GM19025 (cell line): ENCODE measurements around the gene OVOL3.

ENCODE experiments used
- ATAC-seq: cut with Tn5 transposase; IDR thresholded peaks from one replicate; pipeline ENCODE4 v1.9.1; 2021; ENCODE audit warnings: mild to moderate bottlenecking, low read depth, moderate library complexity; ENCODE audit not compliant: unreplicated experiment

The OVOL3 gene

DNA sequence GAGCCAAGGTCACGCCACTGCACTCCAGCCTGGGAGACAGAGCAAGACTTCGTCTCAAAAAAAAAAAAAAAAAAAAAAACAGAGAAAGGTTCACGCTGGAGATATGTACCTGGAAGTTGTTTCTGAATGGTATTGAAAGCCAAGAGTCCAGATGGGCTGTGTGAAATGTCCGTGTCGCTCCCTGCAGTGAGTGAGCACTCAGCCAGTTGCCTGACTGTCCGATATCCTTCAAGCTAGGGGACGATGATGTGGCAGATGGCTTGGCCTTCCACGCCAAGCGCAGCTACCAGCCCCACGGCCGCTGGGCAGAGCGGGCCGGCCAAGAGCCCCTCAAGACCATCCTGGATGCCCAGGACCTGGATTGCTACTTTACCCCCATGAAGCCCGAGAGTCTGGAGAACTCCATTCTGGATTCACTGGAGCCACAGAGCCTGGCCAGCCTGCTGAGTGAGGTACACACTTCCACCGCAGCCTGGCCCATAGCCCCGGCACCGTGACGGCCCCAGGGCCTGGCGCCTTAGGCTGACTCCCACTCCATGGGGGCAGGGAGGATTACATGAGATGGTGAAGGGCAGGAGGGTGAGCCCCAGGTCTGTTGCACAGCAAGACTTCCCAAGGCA, 11.7 kb upstream of the OVOL3 start:
- ATAC-seq = no peak

GRCh38 chr19:36100476-36100875, 10.5 kb upstream of the OVOL3 start:
- ATAC-seq = no peak

GRCh38 chr19:36101550-36102327, 9.2 kb upstream of the OVOL3 start:
- ATAC-seq = no peak

GRCh38 chr19:36103040-36103626, 7.8 kb upstream of the OVOL3 start:
- no peak for ATAC-seq

- ATAC-seq = no peak
Observed at GRCh38 chr19:36103842-36104552, 6.9 kb upstream of the OVOL3 start.

DNA sequence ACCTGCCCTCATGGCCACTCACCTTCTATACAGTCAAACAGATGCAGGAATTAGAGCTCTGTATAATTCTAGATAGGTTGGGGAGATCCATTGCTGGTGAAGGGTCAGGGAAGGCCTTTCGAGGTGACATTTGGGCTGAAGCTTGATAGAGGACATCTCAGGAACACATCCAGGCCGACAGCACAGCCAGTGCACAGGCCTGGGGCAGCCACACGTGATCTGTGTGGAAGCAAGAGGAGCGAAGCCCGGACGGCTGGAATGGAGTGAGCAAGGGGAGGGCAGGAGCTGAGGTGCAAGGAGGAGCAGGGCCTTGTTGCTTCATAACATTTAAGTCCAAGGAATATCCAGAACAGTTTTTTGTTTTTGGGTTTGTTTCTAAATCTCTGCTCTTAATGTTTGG, 4.5 kb upstream of the OVOL3 start:
- no peak for ATAC-seq

- no peak for ATAC-seq
Observed at GRCh38 chr19:36106991-36107390, 4.0 kb upstream of the OVOL3 start.

GRCh38 chr19:36108684-36109083, 2.3 kb upstream of the OVOL3 start:
- ATAC-seq = no peak

DNA sequence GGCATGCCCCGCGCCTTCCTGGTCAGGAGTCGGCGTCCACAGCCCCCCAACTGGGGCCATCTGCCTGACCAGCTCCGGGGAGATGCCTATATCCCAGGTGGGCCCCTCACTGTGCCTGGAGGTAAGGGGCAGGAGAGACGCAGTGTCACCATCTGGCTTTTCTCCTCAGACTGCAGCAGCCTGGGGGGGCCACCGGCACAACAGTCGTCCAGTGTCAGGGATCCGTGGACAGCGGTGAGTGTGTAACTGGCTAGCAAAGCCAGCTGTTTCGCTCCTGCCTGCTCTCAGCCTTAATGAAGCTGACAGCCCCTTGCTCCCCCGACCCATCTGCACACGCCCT, 227 bp downstream of the OVOL3 start:
- ATAC-seq = no peak

DNA sequence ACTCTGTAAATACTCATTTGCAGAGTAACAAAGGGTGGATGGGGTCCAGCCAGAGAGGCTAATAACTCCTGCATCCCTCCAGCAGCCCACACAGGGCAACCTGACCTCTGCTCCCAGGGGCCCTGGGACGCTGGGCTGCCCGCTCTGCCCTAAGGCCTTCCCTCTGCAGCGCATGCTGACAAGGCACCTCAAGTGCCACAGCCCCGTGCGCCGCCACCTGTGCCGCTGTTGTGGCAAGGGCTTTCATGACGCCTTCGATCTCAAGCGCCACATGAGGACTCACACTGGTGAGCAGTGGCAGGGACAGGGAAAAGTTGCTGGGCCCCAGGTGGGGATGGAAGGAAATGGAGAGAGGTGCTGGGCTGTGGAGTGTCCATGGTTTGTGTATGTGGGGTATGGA, 1.7 kb downstream of the OVOL3 start:
- ATAC-seq = no peak

DNA sequence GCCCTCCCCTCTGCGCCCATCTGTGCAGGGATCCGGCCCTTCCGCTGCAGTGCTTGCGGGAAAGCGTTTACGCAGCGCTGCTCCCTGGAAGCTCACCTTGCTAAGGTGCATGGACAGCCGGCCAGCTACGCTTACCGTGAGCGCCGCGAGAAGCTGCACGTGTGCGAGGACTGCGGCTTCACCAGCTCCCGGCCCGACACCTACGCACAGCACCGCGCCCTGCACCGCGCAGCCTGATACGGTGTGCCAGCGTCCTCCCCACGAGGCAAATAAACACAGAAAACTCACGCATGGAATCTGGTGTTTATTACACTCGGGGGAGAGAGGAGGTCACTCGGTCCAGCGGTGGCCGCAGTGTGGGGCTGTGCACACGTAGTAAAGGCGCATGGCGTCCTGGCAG, 2.5 kb downstream of the OVOL3 start:
- no peak for ATAC-seq

DNA sequence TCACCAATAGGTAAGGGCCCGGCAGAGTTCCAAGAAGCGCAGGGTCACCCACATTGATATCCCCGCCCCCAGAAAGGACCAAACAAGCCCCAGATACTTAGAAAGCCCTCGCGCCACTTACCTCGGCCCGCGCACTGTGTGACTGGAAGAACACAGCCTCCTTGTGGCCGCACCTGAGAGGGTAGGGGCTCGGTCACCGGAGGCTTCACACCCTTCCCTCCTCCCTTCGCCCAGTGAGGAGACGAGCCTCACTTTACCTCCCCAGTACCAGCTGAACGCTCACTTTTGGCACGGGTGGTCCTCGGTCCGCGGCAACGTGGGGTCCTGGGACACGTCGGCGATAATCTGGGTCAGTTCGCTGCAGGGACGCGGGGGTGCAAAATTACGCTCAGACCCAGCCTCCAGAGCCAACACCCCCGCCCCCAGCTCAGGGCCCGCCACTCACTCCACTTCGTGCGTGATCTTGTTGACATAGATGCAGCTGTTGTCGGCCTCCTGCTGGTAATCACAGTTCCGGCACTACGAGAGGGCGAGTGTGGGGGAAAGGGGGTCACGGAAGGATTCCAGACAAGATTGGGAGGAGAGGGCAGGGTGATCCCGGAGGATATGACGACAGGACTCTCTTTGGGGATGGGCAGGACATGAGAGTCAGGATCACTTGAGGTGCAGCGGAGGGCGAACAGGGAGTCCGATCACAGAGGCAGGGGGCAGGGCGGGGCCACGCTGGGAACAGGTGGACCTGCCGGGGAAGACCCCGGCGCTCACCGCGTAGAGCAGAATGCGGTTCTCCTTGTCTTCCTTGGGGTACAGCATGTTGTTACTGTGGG, 3.2 kb downstream of the OVOL3 start:
- ATAC-seq = no peak

DNA sequence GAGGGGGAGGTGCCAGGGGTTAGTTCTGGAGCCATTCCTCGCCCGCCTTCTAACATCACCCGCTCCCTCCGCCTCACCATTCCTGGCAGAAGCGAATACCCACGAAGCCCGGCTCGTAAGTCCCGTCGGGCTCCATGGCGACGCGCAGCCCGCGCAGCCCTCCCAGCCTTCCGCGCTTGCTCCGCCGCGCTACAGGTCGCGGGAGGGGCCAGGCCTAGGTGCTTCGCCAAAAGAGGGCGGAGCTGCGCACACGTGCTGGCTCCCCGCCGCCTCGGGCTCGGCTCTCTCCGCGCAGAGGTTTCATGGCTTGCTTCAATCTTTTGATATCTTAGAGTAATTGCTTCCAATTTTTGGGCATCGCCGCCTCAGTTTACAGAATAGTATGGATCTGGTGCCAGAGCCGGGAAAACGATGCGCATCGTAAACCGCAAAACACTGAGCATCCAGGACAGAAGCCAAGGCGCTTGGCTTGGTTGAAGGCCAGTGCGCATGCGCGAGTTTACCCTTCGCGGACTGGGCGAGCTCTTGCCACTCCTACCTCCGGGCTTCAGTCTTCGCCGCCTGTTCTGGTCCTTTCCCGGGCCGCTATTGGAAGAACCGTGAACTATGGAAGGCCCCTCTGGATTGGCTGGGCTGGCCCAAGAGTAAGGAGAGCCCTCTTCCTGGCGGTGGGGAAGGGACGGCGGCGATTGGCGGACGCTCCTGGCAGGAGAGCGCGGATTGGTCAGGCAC, 3.9 kb downstream of the OVOL3 start, which contains the start of gene POLR2I:
Gene POLR2I (minus strand): TSS at position 155 of the 732 bp plus-strand sequence. CDS start 19 bp downstream, at position 136.
- ATAC-seq = peak; percentile 81

GRCh38 chr19:36115453-36116343, 4.8 kb downstream of the OVOL3 start, which contains the start of gene TBCB:
TBCB (plus strand) TSS chr19:36115468; CDS start chr19:36115561, 93 bp downstream.
- peak; percentile 28 for ATAC-seq

- no peak for ATAC-seq
Observed at GRCh38 chr19:36116344-36116637, 5.3 kb downstream of the OVOL3 start.

- ATAC-seq = no peak
Observed at GRCh38 chr19:36120092-36120983, 9.4 kb downstream of the OVOL3 start.

DNA sequence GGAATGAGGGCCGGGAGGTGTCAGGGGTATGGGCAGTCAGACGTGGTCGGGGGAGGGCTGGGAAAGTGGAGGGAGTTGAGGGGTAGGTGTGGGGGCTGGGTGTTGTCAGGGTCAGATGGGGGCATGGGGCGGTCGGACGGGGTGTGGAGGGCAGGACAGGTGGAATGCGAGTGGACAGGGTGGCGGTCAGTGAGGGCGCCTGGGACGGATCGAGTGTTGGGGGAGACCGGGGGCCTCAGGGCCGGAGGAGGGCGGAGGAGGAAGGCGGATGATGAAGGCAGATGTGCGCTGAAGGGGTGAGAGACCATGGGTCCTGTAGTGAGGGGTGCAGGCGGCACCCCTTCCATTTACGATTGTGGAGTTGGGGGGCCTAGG, 10.0 kb downstream of the OVOL3 start:
- no peak for ATAC-seq
